Right renal cortex interstitium (tissue), 3 donors: ENCODE data around the gene SYNE1. TPM values are rescaled to one million over a fixed set of nuclear protein-coding genes. Genes with fewer than 3 reads are reported as not detected.
A peak's percentile ranks its signal among the peaks of the same experiment; 100 is the strongest.

ENCODE experiments used
- DNase-seq, 3 donors: peaks; one replicate each; pipeline ENCODE4 v3.0.0-alpha.2; 2013; ENCODE audit warnings: low read depth in 3 of 3, low spot score in 2 of 3
- polyA plus RNA-seq, 3 donors: library from polyadenylated mRNA; unstranded; fragments of 120-200 nt; gene quantifications; one replicate each; pipeline ENCODE4 v1.2.1, GENCODE V29; 2013; ENCODE audit not compliant: insufficient read length in 3 of 3

The SYNE1 gene
- polyA plus RNA-seq, 3 donors, result 94.6 to 100 (median 99.0) TPM

DNA sequence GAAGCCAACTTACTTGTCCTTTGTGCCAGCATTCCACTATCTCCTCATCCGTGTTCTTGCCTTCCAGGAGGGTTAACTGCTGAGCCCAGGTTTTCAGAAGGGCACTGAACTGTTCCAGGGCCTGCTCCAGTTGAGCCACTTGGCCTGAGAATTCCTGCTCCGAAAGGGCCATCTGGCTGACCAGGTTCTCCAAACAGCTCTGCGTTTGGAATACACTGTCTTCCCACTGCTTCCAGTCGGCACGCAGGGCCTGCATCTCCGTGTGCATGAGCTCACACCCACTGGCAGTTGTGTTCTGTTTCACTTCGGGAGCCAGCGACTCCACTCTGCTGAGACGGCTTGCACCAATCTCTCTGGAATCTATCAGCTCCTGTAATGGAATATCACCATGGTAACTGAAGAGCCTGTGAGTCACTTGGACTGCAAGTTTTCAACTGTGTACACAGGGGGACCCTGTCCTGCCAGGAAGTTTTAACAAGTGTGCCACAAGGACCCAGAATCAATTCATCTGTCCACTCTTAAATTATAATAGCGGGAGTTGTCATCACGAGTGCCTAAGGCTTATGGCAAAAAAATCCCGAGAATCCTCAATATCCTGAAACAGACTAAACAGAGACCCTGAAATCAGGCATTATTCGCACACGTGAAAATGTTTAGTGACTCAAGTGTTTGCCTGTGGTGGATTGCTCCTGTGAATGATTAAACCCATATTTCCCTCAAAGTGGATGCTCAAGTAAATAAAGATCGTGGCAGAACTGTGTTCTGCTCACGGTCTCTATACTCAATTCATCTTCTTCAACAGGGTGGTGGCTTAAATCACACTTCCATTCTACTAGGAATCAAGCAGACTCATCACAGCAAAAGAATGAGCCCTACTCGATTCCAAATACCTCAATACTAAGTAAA, 255.9 kb downstream of the SYNE1 start:
- DNase-seq, result peak; percentile 73 to 77 (median 74)

DNA sequence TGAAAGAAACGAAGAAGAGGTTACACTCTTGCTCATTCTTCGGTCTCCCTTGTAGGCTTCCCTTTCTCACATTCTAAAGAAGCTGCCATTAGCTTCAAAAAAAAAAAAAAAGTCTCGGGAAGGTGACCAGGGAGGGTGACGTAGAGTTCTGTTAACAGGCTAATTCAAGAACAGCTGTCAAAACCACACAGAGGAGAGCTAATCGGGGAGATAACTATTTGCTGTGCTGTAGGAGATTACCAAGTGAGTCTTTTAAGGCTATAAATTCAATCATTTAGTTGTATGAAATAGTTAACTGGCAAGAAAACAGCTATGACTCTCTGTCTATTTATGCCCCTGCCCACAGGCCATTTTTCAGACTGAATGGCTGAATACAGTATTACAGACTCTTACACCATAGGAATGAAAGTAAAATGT, 256.8 kb downstream of the SYNE1 start:
- peak in 2 of 3 donors; percentile 47 to 70 for DNase-seq

DNA sequence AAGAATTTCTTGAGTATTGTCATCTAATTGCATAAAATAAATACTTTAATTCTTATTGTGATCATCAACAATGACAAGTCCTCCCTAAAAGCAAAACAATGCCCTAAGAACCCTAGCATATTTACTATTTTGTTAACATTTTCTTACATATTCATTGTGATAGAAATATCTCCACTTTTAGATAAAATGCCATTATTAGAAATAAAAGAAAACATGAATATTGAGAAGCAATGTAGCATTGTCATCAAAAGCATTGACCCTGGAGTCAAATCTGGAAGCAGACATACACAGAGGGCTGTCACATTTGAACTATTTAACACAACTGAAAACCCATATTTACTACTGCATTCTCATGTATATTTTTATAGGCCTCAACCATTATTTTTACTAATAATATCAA, 257.7 kb downstream of the SYNE1 start:
- no peak for DNase-seq

DNA sequence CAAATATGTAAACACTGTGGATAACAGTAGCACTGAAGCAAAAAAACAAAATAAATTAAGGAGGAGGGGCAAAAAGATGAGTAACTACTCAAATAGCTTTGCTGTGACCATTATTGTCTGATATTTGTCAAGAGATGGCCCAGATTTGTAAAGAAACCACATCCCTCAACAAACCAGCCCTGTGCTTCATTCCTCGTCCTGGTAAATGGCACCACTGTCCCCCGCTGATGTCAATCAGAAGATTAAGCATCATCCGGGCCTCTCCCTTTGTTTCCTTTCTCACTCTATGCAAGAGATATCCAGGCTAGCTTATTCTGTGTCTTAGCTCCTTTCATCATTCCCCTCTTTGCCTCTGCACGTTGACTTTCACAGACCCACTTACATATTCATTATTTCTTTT, 259.0 kb downstream of the SYNE1 start:
- DNase-seq, result no peak

DNA sequence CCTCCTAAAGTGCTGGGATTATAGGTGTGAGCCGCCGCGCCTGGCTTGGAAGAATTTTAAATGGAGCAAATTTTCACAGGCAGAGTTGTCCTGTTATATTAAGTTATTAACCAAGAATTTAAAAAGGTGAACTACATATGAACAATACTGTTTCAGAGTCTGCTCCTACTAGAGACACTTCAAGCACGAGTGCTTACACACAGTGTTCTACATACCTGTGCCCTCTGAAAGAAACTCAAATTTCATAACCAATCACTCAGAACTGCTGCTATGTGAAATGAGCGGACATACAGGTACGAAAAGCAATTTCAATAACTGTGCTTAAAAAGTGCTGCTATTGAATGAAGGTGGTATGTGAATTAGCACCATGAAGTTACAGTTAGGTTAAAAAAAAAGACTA, 262.0 kb downstream of the SYNE1 start:
- DNase-seq, result no peak

DNA sequence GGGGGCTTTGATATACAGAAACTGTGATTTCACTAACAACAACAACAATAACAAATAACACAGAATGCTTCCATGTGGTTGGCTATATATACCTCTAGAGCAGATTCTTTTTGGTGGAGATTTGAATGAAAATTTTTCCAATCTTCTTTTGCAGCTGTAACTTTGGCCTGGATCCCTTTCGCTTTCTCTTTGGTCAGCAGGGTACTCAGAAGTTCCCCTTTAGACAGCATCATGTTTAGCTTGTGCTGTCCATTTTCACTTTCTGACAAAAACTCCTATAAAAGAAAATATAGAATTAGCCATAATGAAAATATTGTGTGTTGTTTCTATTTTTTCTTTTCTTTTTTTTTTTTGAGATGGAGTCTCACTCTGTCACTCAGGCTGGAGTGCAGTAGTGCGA, 264.2 kb downstream of the SYNE1 start:
- no peak for DNase-seq

DNA sequence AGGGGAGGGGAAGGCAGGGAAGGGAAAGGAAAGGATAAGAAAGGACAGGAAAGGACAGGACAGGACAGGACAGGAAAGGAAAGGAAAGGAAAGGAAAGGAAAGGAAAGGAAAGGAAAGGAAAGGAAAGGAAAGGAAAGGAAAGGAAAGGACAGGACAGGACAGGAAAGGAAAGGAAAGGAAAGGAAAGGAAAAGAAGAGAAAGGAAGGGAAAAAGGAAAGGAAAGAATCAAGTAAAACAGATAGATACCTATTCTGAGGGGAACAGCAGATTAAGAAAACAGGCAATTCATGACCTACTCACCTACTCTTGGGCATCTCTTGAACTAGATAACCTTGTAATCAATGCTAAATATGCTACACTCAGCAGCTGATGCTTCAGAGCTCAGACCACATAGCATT, 265.4 kb downstream of the SYNE1 start:
- no peak for DNase-seq

DNA sequence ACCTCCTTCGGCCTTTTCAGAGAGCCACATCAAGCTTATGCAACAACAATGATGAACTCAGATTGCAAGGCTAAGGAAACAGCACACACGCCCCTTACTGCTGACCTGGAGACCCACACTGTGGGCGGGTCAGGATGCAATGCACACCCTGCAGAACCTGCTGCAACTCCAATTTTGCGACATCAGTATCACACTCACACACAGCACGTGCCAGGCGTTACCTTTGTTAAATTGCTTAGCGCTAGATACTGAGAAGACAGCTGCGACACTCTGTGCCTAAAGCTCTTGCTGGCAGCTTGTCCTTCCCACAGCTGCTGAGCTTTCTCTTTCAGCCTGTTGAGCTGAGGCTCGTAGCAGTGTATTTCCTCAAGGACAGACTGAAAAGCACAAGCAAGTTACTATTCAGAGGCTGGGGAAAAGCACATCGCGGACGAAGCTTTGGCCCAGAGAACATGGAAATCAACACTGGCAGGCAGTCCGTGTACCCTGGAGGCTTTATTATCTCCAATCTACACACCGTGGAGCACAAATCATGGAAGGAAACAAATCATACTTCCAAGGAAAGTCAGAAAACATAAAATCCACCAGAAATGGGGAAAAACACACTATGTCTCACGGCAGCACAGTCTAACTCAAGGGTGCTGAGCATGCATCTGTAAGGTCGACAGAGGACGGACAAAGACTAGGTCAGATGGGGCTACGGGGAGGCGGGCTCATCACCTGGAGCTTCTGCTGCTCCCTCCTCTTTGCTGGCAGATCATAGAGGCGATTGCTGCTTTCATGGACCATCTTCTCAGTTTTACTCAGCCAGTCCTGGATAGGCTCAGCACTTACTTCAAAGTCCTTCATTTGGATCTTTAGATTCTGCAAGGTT, 268.2 kb downstream of the SYNE1 start:
- no peak for DNase-seq

DNA sequence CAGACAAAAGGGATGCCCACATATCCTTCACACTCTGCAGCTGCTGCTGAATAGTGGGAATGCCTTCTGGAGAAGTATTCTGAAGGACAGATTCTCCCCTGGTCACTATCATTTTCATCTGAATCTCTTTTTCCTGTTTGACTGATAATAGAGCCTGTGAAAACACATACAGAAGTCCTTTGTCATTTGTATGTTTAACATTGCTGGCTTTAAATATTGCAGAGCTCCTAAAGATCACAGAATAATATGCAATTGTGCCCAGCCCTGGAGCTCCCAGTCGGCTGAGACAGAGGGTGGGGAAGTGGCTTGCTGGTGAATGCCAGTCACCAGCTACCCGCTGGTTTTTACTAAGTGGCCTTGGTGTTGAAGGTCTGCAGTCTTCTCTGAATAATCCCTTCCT, 272.3 kb downstream of the SYNE1 start:
- DNase-seq, result no peak

DNA sequence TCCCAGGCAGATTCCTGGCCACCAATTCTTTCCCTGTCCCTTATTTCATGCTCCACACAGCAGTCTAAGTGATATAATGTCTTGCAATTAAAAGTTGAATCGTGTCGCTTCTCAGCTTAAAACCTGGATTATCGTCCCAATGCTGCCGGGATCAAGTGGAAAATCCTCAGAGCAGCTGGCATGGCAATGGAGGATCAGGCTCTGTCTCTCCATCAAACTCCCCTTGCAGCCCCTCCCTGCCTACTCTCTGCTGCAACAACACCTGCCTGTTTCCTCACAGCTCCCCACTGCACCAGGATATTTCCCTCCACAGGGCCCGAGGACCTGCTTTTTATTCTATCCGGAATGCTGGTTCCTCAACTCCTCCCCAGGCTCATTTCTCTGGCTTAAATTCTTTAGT, 277.1 kb downstream of the SYNE1 start:
- DNase-seq, result no peak

DNA sequence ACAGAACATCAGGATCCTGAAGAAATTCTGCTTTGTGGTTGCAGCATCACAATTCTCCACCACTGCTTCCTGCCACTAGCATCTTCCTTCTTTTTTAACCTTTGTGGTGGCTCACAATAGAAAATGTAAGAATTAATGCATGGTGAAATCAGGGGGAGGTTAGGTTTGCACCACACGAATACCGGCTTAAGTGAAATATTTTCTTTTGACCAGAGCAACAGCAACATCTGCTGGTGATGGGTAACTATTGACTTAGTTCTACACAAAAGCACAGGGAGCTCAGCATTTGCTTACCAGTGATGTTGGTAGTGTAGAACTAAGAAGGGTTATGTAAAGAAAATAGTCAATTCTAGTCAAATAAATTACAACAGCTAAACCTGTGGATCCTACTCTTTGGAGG, 280.5 kb downstream of the SYNE1 start:
- DNase-seq, result no peak

DNA sequence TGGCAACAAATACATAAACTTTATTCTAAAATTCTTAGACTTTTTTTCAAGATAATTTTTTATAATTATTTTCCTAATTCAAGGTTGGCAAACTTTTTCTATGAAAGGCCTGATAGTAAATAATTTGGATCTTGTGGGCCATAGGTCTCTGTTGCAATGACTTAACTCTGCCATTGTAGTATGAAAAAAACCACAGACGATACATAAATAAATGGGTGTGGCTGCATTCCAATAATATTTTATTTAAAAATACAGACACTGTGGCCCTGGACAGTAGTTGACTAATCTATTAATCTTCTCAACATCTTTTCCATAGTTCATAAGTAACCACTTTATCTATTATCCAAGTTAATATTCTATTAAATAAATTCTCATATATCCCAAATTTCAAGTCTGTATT, 281.1 kb downstream of the SYNE1 start:
- no peak for DNase-seq

DNA sequence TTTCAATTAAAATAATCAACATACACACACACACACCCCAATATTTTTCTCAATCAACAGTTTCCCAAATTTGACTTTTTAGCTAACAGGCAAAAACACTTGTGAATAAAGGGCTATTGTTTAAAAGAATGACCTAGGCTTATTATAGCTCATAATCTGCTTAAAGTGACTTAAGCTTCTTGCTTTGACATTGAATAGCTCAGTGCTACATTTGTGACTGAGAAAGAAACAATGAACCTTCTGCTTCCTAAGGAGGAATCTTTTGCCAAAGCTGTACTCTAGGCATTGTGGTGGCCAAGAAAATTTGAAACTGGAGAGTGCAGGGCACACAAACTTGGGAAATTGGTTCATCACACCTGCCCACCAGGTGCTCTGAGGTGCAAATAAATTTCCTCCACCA, 282.0 kb downstream of the SYNE1 start:
- DNase-seq, result no peak

DNA sequence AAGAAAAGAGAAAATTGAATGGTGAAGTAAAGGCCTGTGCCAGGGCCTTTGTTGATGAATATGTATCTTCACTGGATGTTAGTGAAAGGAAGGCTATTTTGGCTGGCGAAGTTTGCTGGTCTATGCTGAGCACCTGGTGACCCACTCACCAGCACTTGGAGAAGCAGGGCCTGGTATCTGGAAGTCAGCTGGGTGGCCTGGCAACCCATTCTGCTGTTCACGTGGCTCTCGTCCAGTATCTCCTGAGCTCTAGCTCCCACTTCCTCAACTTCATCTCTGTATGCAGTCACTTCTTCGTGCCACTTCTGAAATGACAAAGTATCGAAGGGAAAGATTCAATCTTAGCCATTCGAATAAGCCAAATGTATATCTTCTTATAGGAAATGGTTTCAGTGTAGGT, 283.7 kb downstream of the SYNE1 start:
- DNase-seq, result no peak

DNA sequence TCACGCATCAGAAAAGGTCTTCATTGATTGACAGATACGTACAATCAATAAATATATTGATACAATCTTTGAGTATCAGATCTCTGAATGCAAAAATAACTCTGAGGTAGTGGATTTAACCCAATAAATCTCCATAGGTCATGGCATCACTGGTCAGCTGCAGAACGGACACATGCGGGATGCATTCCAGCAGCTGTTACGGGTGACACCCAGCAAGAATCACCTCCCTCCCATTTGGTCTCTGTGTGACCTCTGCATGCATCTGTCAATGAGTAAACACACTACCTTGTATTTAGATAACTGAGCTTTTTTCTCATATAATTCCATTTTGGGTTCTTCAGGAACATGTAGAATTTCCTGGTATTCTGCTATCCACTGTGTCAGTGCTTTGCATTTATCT, 285.4 kb downstream of the SYNE1 start:
- DNase-seq, result no peak

DNA sequence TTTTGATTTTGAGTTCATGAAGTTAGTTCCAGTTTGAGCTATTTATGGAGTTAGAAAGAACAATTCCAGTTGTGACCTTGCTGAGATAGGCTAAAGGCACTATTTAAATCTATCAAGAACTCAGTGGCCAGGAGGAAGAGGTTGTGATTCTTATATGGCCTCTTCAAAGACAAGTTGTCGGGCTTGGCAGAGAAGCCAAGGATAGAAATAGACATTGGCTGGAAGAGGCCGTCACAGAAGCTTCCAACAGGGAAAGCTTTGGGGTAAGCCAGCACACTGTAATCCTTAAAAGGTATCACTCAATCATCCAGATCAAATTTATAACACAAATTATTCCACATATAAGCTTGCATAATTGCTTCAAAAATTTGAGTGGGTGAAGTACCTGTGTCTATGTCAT, 286.1 kb downstream of the SYNE1 start:
- no peak for DNase-seq

DNA sequence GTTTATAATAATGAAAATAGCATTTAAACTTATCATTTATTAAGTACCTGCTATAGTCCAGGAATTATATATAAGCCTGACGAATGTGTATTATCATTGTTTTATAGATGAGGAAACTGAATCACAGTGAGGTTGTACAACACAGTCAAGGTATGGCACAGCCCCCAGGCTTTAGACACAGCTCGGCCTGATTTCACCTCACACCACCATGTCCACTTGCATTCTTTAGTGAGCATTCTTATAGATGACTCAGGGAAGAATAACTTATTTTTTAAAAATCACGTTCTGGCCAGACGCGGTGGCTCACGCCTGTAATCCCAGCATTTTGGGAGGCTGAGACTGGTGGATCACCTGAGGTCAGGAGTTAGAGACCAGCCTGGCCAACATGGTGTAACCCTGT, 289.0 kb downstream of the SYNE1 start:
- no peak for DNase-seq

DNA sequence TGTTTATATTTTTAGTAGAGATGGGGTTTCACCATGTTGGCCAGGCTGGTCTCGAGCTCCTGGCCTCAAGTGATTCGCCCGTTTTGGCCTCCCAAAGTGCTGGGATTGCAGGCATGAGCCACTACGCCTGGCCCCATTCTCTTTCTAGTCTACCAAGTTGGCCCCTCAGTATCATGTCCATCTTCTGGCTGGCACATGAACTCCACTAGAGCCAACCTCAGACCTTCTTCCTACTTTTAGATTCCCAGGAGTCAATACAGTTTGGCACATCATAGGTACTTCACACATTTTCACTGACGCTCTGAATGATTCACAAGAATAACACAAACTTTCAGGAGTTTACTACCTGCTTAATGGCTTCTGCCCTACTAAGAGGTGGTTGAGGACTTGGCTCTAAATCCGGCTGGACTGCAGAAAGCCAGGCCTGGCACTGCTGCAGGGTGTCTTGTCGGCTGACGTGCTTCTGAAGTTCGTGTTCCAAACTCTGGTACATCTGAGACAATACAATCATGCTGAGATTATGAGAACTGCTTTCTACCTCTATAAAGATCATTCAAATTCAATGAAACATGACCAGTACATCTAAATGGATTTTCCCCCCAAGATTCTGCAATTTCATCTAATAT, 293.3 kb downstream of the SYNE1 start:
- no peak for DNase-seq

DNA sequence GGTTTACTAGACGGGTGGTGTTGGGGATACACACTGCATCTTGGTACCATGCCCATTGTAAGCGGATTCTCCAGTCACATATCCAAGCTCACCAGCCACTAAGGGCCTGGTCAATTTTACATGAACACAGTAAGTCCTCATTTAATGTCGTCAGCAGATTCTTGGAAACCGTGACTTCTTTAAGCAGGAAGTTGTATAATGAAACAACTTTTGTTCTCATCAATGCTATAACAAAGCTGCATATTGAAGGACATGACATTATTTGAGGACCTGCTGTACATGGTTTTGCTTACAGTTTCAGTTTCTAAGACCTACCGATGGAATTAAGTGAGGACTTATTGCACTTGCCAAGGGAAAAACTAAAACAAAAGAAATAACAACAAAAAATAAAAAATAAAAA, 295.6 kb downstream of the SYNE1 start:
- DNase-seq, result no peak

DNA sequence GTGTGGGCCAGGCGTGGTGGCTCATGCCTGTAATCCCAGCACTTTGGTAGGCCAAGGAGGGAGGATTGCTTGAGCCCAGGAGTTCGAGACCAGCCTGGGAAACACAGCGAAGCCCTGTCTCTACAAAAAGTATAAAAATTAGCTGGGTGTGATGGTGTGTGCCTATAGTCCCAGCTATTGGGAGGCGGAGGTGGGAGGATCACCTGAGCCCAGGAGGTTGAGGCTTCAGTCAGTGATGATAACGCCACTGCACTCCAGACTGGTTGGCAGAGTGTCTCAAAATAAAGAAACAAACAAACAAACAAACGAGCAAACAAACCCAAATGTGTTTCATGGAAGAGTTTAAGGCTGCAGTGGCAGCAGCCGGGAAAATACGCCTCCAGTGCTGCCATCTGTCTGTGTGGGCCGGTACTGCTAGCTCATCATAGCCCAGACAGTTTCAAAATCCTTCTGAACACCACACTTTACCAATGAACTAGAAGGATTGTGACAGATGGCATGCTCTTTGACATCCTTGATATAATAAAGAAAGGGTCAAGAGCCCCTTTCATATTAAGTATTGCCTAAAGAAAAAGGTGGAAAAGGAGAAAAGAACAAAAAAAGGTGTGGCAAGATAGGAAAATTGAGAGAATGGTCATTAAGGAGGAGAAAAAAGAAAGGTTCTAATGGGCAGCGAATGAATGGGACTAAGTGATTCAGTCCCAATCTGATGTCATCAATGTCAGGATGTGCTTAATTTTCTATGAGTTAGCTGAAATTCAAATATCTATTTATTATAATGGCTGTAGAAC, 298.6 kb downstream of the SYNE1 start:
- peak in 1 of 3 donors; percentile 3 for DNase-seq

DNA sequence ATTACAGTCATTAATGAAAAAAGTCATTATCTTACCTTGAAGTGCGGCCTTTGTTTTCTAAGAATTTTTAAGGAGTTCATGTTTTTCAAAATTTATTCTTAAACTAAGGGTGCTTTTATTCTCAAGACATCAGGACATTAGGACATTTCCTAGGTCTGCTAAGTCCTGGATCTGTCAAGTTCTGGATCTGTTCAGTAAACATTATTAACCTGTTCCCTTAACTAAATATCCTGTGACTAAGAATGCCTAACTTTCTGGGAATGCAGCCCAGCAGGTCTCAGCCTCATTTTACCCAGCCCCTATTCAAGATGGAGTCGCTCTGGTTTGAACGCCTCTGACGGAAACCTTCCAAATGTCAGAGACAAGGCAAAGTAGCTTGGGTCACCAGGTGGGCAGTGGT, 302.6 kb downstream of the SYNE1 start:
- DNase-seq, result no peak
